ENCODE results near the gene SYCP2. TPM values are rescaled to one million over a fixed set of nuclear protein-coding genes. Genes with fewer than 3 reads are reported as not detected.

SYCP2 gene
- polyA plus RNA-seq, 1 experiment, result 0.24 TPM

- CTCF ChIA-PET, result no interaction called here
- no peak for TF ChIP-seq CTCF (IDR thresholded peaks at IDR 0.05; ENCODE audit: low read depth, low read length)
- POLR2A ChIA-PET, result no interaction called here
- Histone ChIP-seq H3K9me3 (ENCODE audit: control insufficient read depth, insufficient read depth, low read length) (no peaks in the 10 kb centered on the region), H3K27ac (ENCODE audit: low read depth, low read length) (no peak overlapping the region), H3K27me3 (ENCODE audit: control insufficient read depth, insufficient read depth, low read length) (no peaks in the 10 kb centered on the region), H3K4me3 (ENCODE audit: low read depth, low read length) (no peak overlapping the region)
- no peak for DNase-seq (ENCODE audit: low read depth, low spot score)
Observed at GRCh38 chr20:59831916-59832270, 101.5 kb downstream of the SYCP2 start.

GRCh38 chr20:59831024-59831915 is 102.2 kb downstream of the SYCP2 start:
- POLR2A ChIA-PET, result no interaction called here
- H3K27me3 ChIP-seq (ENCODE audit: control insufficient read depth, insufficient read depth, low read length), result no peaks in the 10 kb centered on the region
- CTCF ChIA-PET, result no interaction called here
- no peak for TF ChIP-seq CTCF (IDR thresholded peaks at IDR 0.05; ENCODE audit: low read depth, low read length)
- H3K9me3 ChIP-seq (ENCODE audit: control insufficient read depth, insufficient read depth, low read length), result no peaks in the 10 kb centered on the region
- DNase-seq (ENCODE audit: low read depth, low spot score), result no peak
- H3K27ac ChIP-seq (ENCODE audit: low read depth, low read length), result no peak overlapping the region
- no peak overlapping the region for H3K4me3 ChIP-seq (ENCODE audit: low read depth, low read length)

GRCh38 chr20:59830665-59831023 is 102.8 kb downstream of the SYCP2 start:
- ChIA-PET CTCF (no interaction called here), POLR2A (no interaction called here)
- DNase-seq (ENCODE audit: low read depth, low spot score), result no peak
- H3K27me3 ChIP-seq (ENCODE audit: control insufficient read depth, insufficient read depth, low read length), result no peaks in the 10 kb centered on the region
- no peak for TF ChIP-seq CTCF (IDR thresholded peaks at IDR 0.05; ENCODE audit: low read depth, low read length)
- no peak overlapping the region for H3K27ac ChIP-seq (ENCODE audit: low read depth, low read length)
- H3K9me3 ChIP-seq (ENCODE audit: control insufficient read depth, insufficient read depth, low read length), result no peaks in the 10 kb centered on the region
- H3K4me3 ChIP-seq (ENCODE audit: low read depth, low read length), result no peak overlapping the region

GRCh38 chr20:59829786-59830664 is 103.4 kb downstream of the SYCP2 start:
- ChIA-PET CTCF (no interaction called here), POLR2A (no interaction called here)
- Histone ChIP-seq H3K4me3 (ENCODE audit: low read depth, low read length) (no peak overlapping the region), H3K27ac (ENCODE audit: low read depth, low read length) (no peak overlapping the region), H3K27me3 (ENCODE audit: control insufficient read depth, insufficient read depth, low read length) (no peaks in the 10 kb centered on the region), H3K9me3 (ENCODE audit: control insufficient read depth, insufficient read depth, low read length) (no peaks in the 10 kb centered on the region)
- DNase-seq (ENCODE audit: low read depth, low spot score), result no peak
- no peak for TF ChIP-seq CTCF (IDR thresholded peaks at IDR 0.05; ENCODE audit: low read depth, low read length)

Data from AG04450 (cell line).